Endothelial cell of umbilical vein (primary cell): ENCODE results near the gene KCNJ12. TPM values are rescaled to one million over a fixed set of nuclear protein-coding genes. Genes with fewer than 3 reads are reported as not detected.

Source experiments
- BruUV-seq: library from RNA; stranded (reverse); fragments of 400-500 nt; replicated peaks from 2 replicates; lab custom pipeline; 2021; lab: Mats Ljungman, UMichigan
- CTCF ChIA-PET: fragments of 300-600, 350-600 bp; sonication (Branson Sonifier 250); formaldehyde crosslinking; loops from one replicate; lab custom pipeline; 2021; ENCODE audit warnings: antibody characterized with exemption, inconsistent platforms; lab: Charles Lee
- POLR2A ChIA-PET: fragments of 300-600, 350-600 bp; sonication (Branson Sonifier 250); formaldehyde crosslinking; loops from one replicate; lab custom pipeline; 2021; ENCODE audit warnings: antibody characterized with exemption, inconsistent platforms; lab: Charles Lee
- DNase-seq: peaks from one replicate; pipeline ENCODE4 v3.0.0-alpha.2; 2011; ENCODE audit warnings: low read depth, low spot score
- FAIRE-seq: peaks from 2 replicates; lab custom pipeline; 2011; peaks lifted over from hg19 to GRCh38; lab: Jason Lieb, UNC
- H2AFZ ChIP-seq: 2 replicates; pipeline ENCODE4 v1.6.0; 2012; ENCODE audit warnings: low read depth, low read length, control low read depth, inconsistent platforms
- H3K27ac ChIP-seq: 2 replicates; pipeline ENCODE4 v1.5.1; 2011; ENCODE audit warnings: low read depth, mild to moderate bottlenecking, control low read depth, low read length, moderate library complexity; ENCODE audit not compliant: insufficient read depth
- H3K27me3 ChIP-seq, 2 experiments: 2 replicates each; pipeline versions ENCODE4 v1.6.0 to v1.6.1; 2011; ENCODE audit warnings: low read length in 2 of 2, mixed read lengths in 1 of 2; ENCODE audit not compliant: control insufficient read depth in 2 of 2, insufficient read depth in 2 of 2
- H3K36me3 ChIP-seq, 2 experiments: 2 replicates in 1 of 2; 3 replicates in 1 of 2; pipeline ENCODE4 v1.5.1; 2011; ENCODE audit warnings: low read length in 2 of 2, mild to moderate bottlenecking in 1 of 2, moderate library complexity in 1 of 2; ENCODE audit not compliant: control insufficient read depth in 2 of 2, insufficient read depth in 2 of 2; ENCODE audit errors: extremely low read depth in 1 of 2
- H3K4me1 ChIP-seq: 3 replicates; pipeline ENCODE4 v1.5.1; 2011; ENCODE audit warnings: mild to moderate bottlenecking, low read length; ENCODE audit not compliant: control insufficient read depth, insufficient read depth; ENCODE audit errors: extremely low read depth
- H3K4me2 ChIP-seq: 2 replicates; pipeline ENCODE4 v1.6.1; 2011; ENCODE audit warnings: low read length, control low read depth, mixed read lengths; ENCODE audit not compliant: insufficient read depth
- H3K4me3 ChIP-seq, 3 experiments: fragments of 200-600 bp in 1 of 3; sonication (generic), shearing (Covaris generic) in 1 of 3; replicated peaks in 1 of 3; 2 replicates each; pipeline ENCODE4 v1.5.1; 2011 to 2016; ENCODE audit warnings: control low read depth in 3 of 3, low read length in 3 of 3, mild to moderate bottlenecking in 2 of 3, inconsistent platforms in 1 of 3, low read depth in 1 of 3, moderate library complexity in 1 of 3; ENCODE audit not compliant: insufficient read depth in 1 of 3
- H3K79me2 ChIP-seq: 2 replicates; pipeline ENCODE4 v1.6.0; 2012; ENCODE audit warnings: low read length, inconsistent platforms; ENCODE audit not compliant: control insufficient read depth, insufficient read depth
- H3K9ac ChIP-seq: replicated peaks from 2 replicates; pipeline ENCODE3; 2011; ENCODE audit warnings: low read length, control low read depth; ENCODE audit not compliant: insufficient read depth; ENCODE audit errors: extremely low read depth
- H3K9me1 ChIP-seq: replicated peaks from 3 replicates; pipeline ENCODE4 v1.6.0; 2011; ENCODE audit warnings: mild to moderate bottlenecking, low read length; ENCODE audit not compliant: control insufficient read depth, insufficient read depth; ENCODE audit errors: extremely low read depth
- H3K9me3 ChIP-seq: replicated peaks from 2 replicates; pipeline ENCODE4 v1.5.1; 2012; ENCODE audit warnings: low read length, inconsistent platforms; ENCODE audit not compliant: control insufficient read depth, insufficient read depth
- H4K20me1 ChIP-seq: replicated peaks from 2 replicates; pipeline ENCODE3; 2011; ENCODE audit warnings: mild to moderate bottlenecking, low read length; ENCODE audit not compliant: control insufficient read depth, insufficient read depth; ENCODE audit errors: extremely low read depth
- EZH2 ChIP-seq: IDR thresholded peaks from 2 replicates; pipeline ENCODE4 v1.6.1; 2012; ENCODE audit warnings: borderline replicate concordance, low read depth, mild to moderate bottlenecking, moderate library complexity, low read length, inconsistent platforms; ENCODE audit not compliant: severe bottlenecking
- FOS ChIP-seq: IDR thresholded peaks from 2 replicates; pipeline ENCODE4 v1.6.1; 2011; ENCODE audit warnings: mild to moderate bottlenecking, low read length, moderate library complexity, borderline replicate concordance; ENCODE audit not compliant: insufficient read depth
- GATA2 ChIP-seq: IDR thresholded peaks from 2 replicates; pipeline ENCODE4 v1.7.0; 2011; ENCODE audit warnings: low read depth, mild to moderate bottlenecking, moderate library complexity, mixed read lengths, low read length; ENCODE audit not compliant: insufficient read length, insufficient read depth
- JUN ChIP-seq: IDR thresholded peaks from 2 replicates; pipeline ENCODE4 v1.6.1; 2011; ENCODE audit warnings: borderline replicate concordance, low read depth; ENCODE audit not compliant: insufficient read length, insufficient read depth
- MYC ChIP-seq: IDR thresholded peaks from one replicate; pipeline ENCODE4 v1.6.1; 2011; ENCODE audit warnings: mild to moderate bottlenecking, low read depth, low read length
- POLR2A ChIP-seq: IDR thresholded peaks from 2 replicates; pipeline ENCODE4 v1.6.1; 2012; ENCODE audit warnings: low read depth, mild to moderate bottlenecking, control low read depth, low read length
- POLR2AphosphoS5 ChIP-seq: IDR thresholded peaks from 2 replicates; pipeline ENCODE4 v1.6.1; 2012; ENCODE audit warnings: low read depth, mild to moderate bottlenecking, control low read depth, low read length, moderate library complexity; ENCODE audit not compliant: insufficient read depth
- dilution Hi-C: fragments of 300-500 bp; cut with MboI; formaldehyde crosslinking; loops from one replicate; pipeline ENCODE4 v1.15.0; 2019; ENCODE audit warnings: low sequenced_read_pairs; ENCODE audit not compliant: extremely low pct_ligation_motif_present
- intact Hi-C: fragments of 100-400 bp; cut with micrococcal nuclease; formaldehyde crosslinking; loops from one replicate; pipeline ENCODE4 v1.10.0; 2022
- polyA plus RNA-seq, 4 experiments: library from polyadenylated mRNA; depleted of rRNA in 3 of 4; stranded (reverse) in 3 of 4; unstranded in 1 of 4; fragments of >200 nt; gene quantifications; 2 replicates each; pipeline versions ENCODE4 v1.2.1 to v1.2.3, GENCODE V29; 2011 to 2012; ENCODE audit warnings: missing spikeins in 1 of 4
- total RNA-seq: library from RNA; stranded (reverse); gene quantifications from 2 replicates; pipeline ENCODE4 v1.2.3, GENCODE V29; 2021
- TF ChIP-seq, protein P1 (sequence below): IDR thresholded peaks from 2 replicates; pipeline ENCODE4 v1.6.1; 2011; ENCODE audit not compliant: insufficient read depth, insufficient read length
- TF ChIP-seq, protein P2 (sequence below), 2 donors: IDR thresholded peaks; 1 replicate in 1 of 2; 2 replicates in 1 of 2; pipeline ENCODE4 v1.5.1; 2011; ENCODE audit warnings: low read length in 2 of 2, mild to moderate bottlenecking in 2 of 2, moderate library complexity in 2 of 2, control low read depth in 1 of 2, inconsistent platforms in 1 of 2, low read depth in 1 of 2; ENCODE audit not compliant: insufficient read depth in 1 of 2; ENCODE audit errors: extremely low read depth in 1 of 2

Gene KCNJ12
- total and polyA plus RNA-seq, 2 donors (not counting 3 experiments of a cell fraction or from before 2014, with no cell fraction given) = 0.19 to 0.44 TPM

DNA sequence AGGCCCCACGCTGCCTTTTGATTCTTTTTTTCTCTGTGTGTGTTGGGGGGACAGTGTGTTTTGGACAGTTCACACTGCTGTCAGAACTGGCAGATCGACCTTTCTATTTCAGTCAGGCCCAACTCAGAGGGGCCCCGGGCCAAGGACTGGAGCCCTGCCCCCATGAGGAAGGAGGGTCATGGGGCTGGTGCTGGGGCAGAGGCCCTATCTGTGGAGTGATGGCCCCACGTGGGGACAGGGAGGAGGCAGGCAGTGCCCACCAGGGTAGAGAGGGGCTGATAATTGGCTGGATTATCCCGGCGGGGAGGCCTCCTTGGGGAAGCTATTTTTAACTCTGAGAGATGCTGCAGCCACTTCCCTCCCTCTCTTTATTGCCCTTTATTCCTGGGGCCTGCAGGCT is 5.7 kb upstream of the KCNJ12 start:
- no peaks in the 10 kb centered on the region for H3K9me3 ChIP-seq
- H3K9me1 ChIP-seq = no peaks in the 10 kb centered on the region
- no peak overlapping the region for H3K27ac ChIP-seq
- no peaks in the 10 kb centered on the region for H4K20me1 ChIP-seq
- no peaks in the 10 kb centered on the region for H3K4me1 ChIP-seq
- H2AFZ ChIP-seq = no peak overlapping the region
- H3K9ac ChIP-seq = no peak overlapping the region
- no TSS peak for BruUV-seq
- ChIA-PET CTCF (no interaction called here), POLR2A (no interaction called here)
- H3K27me3 ChIP-seq = peaks cover 0 to 2% of the 10 kb centered on the region in 2 experiments
- intact Hi-C loops (no loop called here), dilution Hi-C loops (no loop called here)
- FAIRE-seq (no peak), DNase-seq (no peak)
- H3K36me3 ChIP-seq = no peaks in the 10 kb centered on the region
- TF ChIP-seq, protein P1, sequence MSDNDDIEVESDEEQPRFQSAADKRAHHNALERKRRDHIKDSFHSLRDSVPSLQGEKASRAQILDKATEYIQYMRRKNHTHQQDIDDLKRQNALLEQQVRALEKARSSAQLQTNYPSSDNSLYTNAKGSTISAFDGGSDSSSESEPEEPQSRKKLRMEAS = no peak
- TF ChIP-seq, protein P2, sequence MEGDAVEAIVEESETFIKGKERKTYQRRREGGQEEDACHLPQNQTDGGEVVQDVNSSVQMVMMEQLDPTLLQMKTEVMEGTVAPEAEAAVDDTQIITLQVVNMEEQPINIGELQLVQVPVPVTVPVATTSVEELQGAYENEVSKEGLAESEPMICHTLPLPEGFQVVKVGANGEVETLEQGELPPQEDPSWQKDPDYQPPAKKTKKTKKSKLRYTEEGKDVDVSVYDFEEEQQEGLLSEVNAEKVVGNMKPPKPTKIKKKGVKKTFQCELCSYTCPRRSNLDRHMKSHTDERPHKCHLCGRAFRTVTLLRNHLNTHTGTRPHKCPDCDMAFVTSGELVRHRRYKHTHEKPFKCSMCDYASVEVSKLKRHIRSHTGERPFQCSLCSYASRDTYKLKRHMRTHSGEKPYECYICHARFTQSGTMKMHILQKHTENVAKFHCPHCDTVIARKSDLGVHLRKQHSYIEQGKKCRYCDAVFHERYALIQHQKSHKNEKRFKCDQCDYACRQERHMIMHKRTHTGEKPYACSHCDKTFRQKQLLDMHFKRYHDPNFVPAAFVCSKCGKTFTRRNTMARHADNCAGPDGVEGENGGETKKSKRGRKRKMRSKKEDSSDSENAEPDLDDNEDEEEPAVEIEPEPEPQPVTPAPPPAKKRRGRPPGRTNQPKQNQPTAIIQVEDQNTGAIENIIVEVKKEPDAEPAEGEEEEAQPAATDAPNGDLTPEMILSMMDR (IDR thresholded peaks at IDR 0.05; ENCODE audit: extremely low read depth in 1 of 2, insufficient read depth in 1 of 2, low read depth in 1 of 2, low read length in 2 of 2) = no peak
- TF ChIP-seq FOS (no peak), GATA2 (no peak), JUN (no peak), EZH2 (no peak), POLR2A (no peak), MYC (no peak), POLR2AphosphoS5 (no peak)
- no peak overlapping the region for H3K4me3 ChIP-seq
- no peak overlapping the region for H3K4me2 ChIP-seq
- no peaks in the 10 kb centered on the region for H3K79me2 ChIP-seq
